IMR-90 (cell line): ENCODE results near the gene PDZD11. TPM values are rescaled to one million over a fixed set of nuclear protein-coding genes. Genes with fewer than 3 reads are reported as not detected.
"Not testable (repeated sequence)": the region's sequence is repeated elsewhere in the genome, so short reads cannot be mapped to it uniquely, and the experiment has no call there.

Source experiments
- ATAC-seq: fragments of 200-7000 bp; cut with Tn5 transposase; 2 replicates; pipeline ENCODE4 v1.9.1; 2020; ENCODE audit warnings: low read depth, mild to moderate bottlenecking, moderate library complexity
- BruUV-seq: library from RNA; stranded (reverse); fragments of 400-500 nt; replicated peaks from 2 replicates; lab custom pipeline; 2021; lab: Mats Ljungman, UMichigan
- CTCF ChIA-PET: fragments of 300-600 bp; formaldehyde crosslinking; extraction: SDS; loops from one replicate; lab custom pipeline; 2021; ENCODE audit warnings: antibody characterized with exemption; lab: Yijun Ruan, JAX
- POLR2A ChIA-PET: fragments of 300-600 bp; sonication (Branson Sonifier 250); formaldehyde crosslinking; loops from one replicate; lab custom pipeline; 2022; ENCODE audit warnings: antibody characterized with exemption; ENCODE audit not compliant: unreplicated experiment; lab: Charles Lee
- DNase-seq: peaks from one replicate; pipeline ENCODE4 v3.0.0; 2013
- H2AFZ ChIP-seq: replicated peaks from 2 replicates; pipeline ENCODE3; 2013; ENCODE audit warnings: low read length, mild to moderate bottlenecking; ENCODE audit not compliant: poor library complexity
- H2AK5ac ChIP-seq: 2 replicates; pipeline ENCODE4 v1.6.1; 2013; ENCODE audit warnings: low read depth, low read length, inconsistent platforms
- H2AK9ac ChIP-seq: replicated peaks from 2 replicates; pipeline ENCODE3; 2013; ENCODE audit warnings: mild to moderate bottlenecking, low read depth, low read length, moderate library complexity; ENCODE audit not compliant: poor library complexity
- H2BK120ac ChIP-seq: 2 replicates; pipeline ENCODE4 v1.6.1; 2013; ENCODE audit warnings: low read depth, low read length, inconsistent platforms
- H2BK15ac ChIP-seq: 3 replicates; pipeline ENCODE4 v1.6.1; 2013; ENCODE audit warnings: low read depth, low read length, inconsistent platforms
- H2BK20ac ChIP-seq: 2 replicates; pipeline ENCODE4 v1.6.1; 2013; ENCODE audit warnings: low read depth, mild to moderate bottlenecking, inconsistent platforms, low read length, moderate library complexity
- H2BK5ac ChIP-seq: 2 replicates; pipeline ENCODE4 v1.6.1; 2013; ENCODE audit warnings: mild to moderate bottlenecking, low read depth, low read length, inconsistent platforms; ENCODE audit not compliant: poor library complexity, severe bottlenecking
- H3K14ac ChIP-seq: replicated peaks from 2 replicates; pipeline ENCODE4 v1.6.1; 2013; ENCODE audit warnings: low read depth, low read length, inconsistent platforms
- H3K18ac ChIP-seq: 2 replicates; pipeline ENCODE4 v1.6.1; 2013; ENCODE audit warnings: low read depth, low read length, control low read depth
- H3K23ac ChIP-seq: 2 replicates; pipeline ENCODE4 v1.6.1; 2013; ENCODE audit warnings: low read depth, low read length, inconsistent platforms
- H3K27ac ChIP-seq: 2 replicates; pipeline ENCODE4 v1.5.1; 2013; ENCODE audit warnings: mild to moderate bottlenecking, control low read depth, low read length; ENCODE audit not compliant: insufficient read depth
- H3K27me3 ChIP-seq: 2 replicates; pipeline ENCODE4 v1.6.1; 2013; ENCODE audit warnings: low read length; ENCODE audit not compliant: control insufficient read depth, insufficient read depth
- H3K36me3 ChIP-seq: 2 replicates; pipeline ENCODE4 v1.6.1; 2013; ENCODE audit warnings: low read length, mixed read lengths; ENCODE audit not compliant: control insufficient read depth, insufficient read depth
- H3K4ac ChIP-seq: 2 replicates; pipeline ENCODE4 v1.6.1; 2013; ENCODE audit warnings: low read depth, low read length, inconsistent platforms
- H3K4me1 ChIP-seq: 2 replicates; pipeline ENCODE4 v1.6.1; 2013; ENCODE audit warnings: low read length, mixed read lengths; ENCODE audit not compliant: control insufficient read depth, insufficient read depth
- H3K4me2 ChIP-seq: 2 replicates; pipeline ENCODE4 v1.6.1; 2013; ENCODE audit warnings: low read depth, mild to moderate bottlenecking, control low read depth, low read length, moderate library complexity
- H3K4me3 ChIP-seq: 2 replicates; pipeline ENCODE4 v1.5.1; 2013; ENCODE audit warnings: low read depth, mild to moderate bottlenecking, control low read depth, low read length, moderate library complexity; ENCODE audit not compliant: insufficient read depth
- H3K56ac ChIP-seq: 2 replicates; pipeline ENCODE4 v1.6.1; 2013; ENCODE audit warnings: low read length, inconsistent platforms; ENCODE audit not compliant: insufficient read depth; ENCODE audit errors: extremely low read depth
- H3K79me1 ChIP-seq, 2 experiments: 2 replicates each; pipeline ENCODE4 v1.6.1; 2013; ENCODE audit warnings: low read length in 2 of 2, inconsistent platforms in 1 of 2, low read depth in 1 of 2
- H3K9ac ChIP-seq: 2 replicates; pipeline ENCODE4 v1.6.1; 2013; ENCODE audit warnings: low read depth, low read length, control low read depth
- H3K9me1 ChIP-seq: 2 replicates; pipeline ENCODE4 v1.6.1; 2013; ENCODE audit warnings: low read length, inconsistent platforms; ENCODE audit not compliant: insufficient read depth
- H3K9me3 ChIP-seq: 2 replicates; pipeline ENCODE4 v1.6.1; 2013; ENCODE audit warnings: low read length; ENCODE audit not compliant: control insufficient read depth, insufficient read depth
- H4K20me1 ChIP-seq: 2 replicates; pipeline ENCODE4 v1.6.1; 2013; ENCODE audit warnings: low read length, inconsistent platforms; ENCODE audit not compliant: insufficient read depth
- H4K5ac ChIP-seq: 2 replicates; pipeline ENCODE4 v1.6.1; 2013; ENCODE audit warnings: mild to moderate bottlenecking, low read depth, low read length, control low read depth
- H4K8ac ChIP-seq, 2 experiments: 2 replicates each; pipeline ENCODE4 v1.6.1; 2013; ENCODE audit warnings: low read depth in 2 of 2, low read length in 2 of 2, control low read depth in 1 of 2, inconsistent platforms in 1 of 2
- H4K91ac ChIP-seq: 2 replicates; pipeline ENCODE4 v1.6.1; 2013; ENCODE audit warnings: low read depth, low read length, inconsistent platforms; ENCODE audit not compliant: insufficient read depth
- whole genome bisulfite sequencing, 2 experiments: methylation state at CpG; one replicate each; pipeline versions ENCODE4 v1.1.5 to v1.1.7; 2013; ENCODE audit warnings: missing lambda C conversion rate in 2 of 2; ENCODE audit not compliant: insufficient read length in 1 of 2; ENCODE audit errors: extremely low coverage in 2 of 2; 5-methylcytosine and 5-hydroxymethylcytosine counted together
- dilution Hi-C: fragments of 300-500 bp; cut with HindIII; formaldehyde crosslinking; loops from one replicate; pipeline ENCODE4 v1.14.3; 2018; ENCODE audit warnings: low sequenced_read_pairs; ENCODE audit not compliant: unreplicated experiment
- in situ Hi-C: fragments of 300-500 bp; cut with MboI; formaldehyde crosslinking; loops from 3 replicates; pipeline ENCODE4 v1.14.3; 2019; ENCODE audit warnings: low sequenced_read_pairs, inconsistent platforms, mixed read lengths
- intact Hi-C: fragments of 100-400 bp; cut with micrococcal nuclease; formaldehyde crosslinking; loops from 2 replicates; pipeline ENCODE4 v1.10.0; 2022
- polyA plus RNA-seq, 3 experiments: library from polyadenylated mRNA; depleted of rRNA; stranded (reverse); fragments of >200 nt; gene quantifications; 2 replicates each; pipeline ENCODE4 v1.2.3, GENCODE V29; 2012; ENCODE audit warnings: low replicate concordance in 1 of 3
- total RNA-seq: library from RNA; depleted of rRNA; stranded (reverse); fragments of >200 nt; gene quantifications from 2 replicates; pipeline ENCODE4 v1.2.3, GENCODE V29; 2012

The PDZD11 gene
- total and polyA plus RNA-seq, 2 of the 4 experiments (the other 2 are of a cell fraction) = 84.1 to 100 TPM

GRCh38 chrX:70274029-70274428 is 15.7 kb downstream of the PDZD11 start:
- H2BK15ac ChIP-seq, H2BK20ac ChIP-seq, H3K18ac ChIP-seq, H3K9me3 ChIP-seq, ATAC-seq, H2AK5ac ChIP-seq, H3K4me2 ChIP-seq, H3K14ac ChIP-seq, H4K5ac ChIP-seq, H3K23ac ChIP-seq, H2BK5ac ChIP-seq, DNase-seq, H3K9ac ChIP-seq, H3K27me3 ChIP-seq, H3K79me1 ChIP-seq, H2BK120ac ChIP-seq, H3K4ac ChIP-seq, H3K56ac ChIP-seq, BruUV-seq, H2AK9ac ChIP-seq, intact Hi-C loops, H3K4me3 ChIP-seq, in situ Hi-C loops, H2AFZ ChIP-seq, H3K9me1 ChIP-seq, H4K20me1 ChIP-seq, H3K27ac ChIP-seq, H4K8ac ChIP-seq, dilution Hi-C loops, H3K4me1 ChIP-seq, H3K36me3 ChIP-seq, H4K91ac ChIP-seq: not testable (repeated sequence)
- ChIA-PET POLR2A (interaction anchor here (0.6 kb wide), 1 partner anchor 1291 kb away, joined by 3 read pairs; no protein-coding TSS in a partner anchor), CTCF (interaction anchor here (1.1 kb wide), 1 partner anchor 103 kb away, joined by 3 read pairs; no protein-coding TSS in a partner anchor)
- WGBS, 2 experiments = 60% methylated on average over 1 of the region's 7 CpGs; no CpG with 5 or more reads in 1 of the 2 experiments
